ENCODE results near the gene IL1RN. TPM values are rescaled to one million over a fixed set of nuclear protein-coding genes. Genes with fewer than 3 reads are reported as not detected.
A peak's percentile ranks its signal among the peaks of the same experiment; 100 is the strongest.

Gene IL1RN
- total and polyA plus RNA-seq, 2 of the 13 experiments (the other 11 are each of a cell fraction or from before 2014, with no cell fraction given), result 21.2 to 101 TPM

GRCh38 chr2:113132414-113133021 is 5.1 kb downstream of the IL1RN start:
- Histone ChIP-seq H3K27me3 (ENCODE audit: control insufficient read depth in 1 of 2, insufficient read depth in 2 of 2, low read length in 2 of 2) (no peaks in the 10 kb centered on the region; a peak in 1 of 5 replicates), H3K9me3 (ENCODE audit: low read length) (no peaks in the 10 kb centered on the region), H3K4me2 (ENCODE audit: low read depth, low read length) (no peak overlapping the region), H2AFZ (ENCODE audit: low read length) (no peak overlapping the region), H3K27ac (ENCODE audit: extremely low read length, insufficient read depth, low read length) (no peak overlapping the region), H3K36me3 (replicated peaks in 1 of 2; ENCODE audit: control insufficient read depth in 1 of 2, insufficient read depth in 2 of 2, low read length in 2 of 2) (peaks cover 21 to 34% of the 10 kb centered on the region in 2 experiments; a peak in 4 of 5 replicates), H4K20me1 (ENCODE audit: insufficient read depth, low read length) (no peaks in the 10 kb centered on the region), H3K9ac (ENCODE audit: insufficient read depth, low read depth, low read length) (no peak overlapping the region), H3K4me1 (ENCODE audit: insufficient read depth, low read length) (peaks cover 64% of the 10 kb centered on the region), H3K4me3 (replicated peaks in 1 of 3; ENCODE audit: insufficient read depth in 1 of 3, low read depth in 2 of 3, low read length in 3 of 3) (no peak overlapping the region), H3K79me2 (ENCODE audit: insufficient read depth, low read length) (peaks cover 25% of the 10 kb centered on the region)
- DNase-seq (ENCODE audit: low spot score) (no peak), FAIRE-seq (no peak), ATAC-seq (no peak)
- CTCF ChIA-PET (ENCODE audit: low intra/inter-chr PET ratio, low total read pairs), result no interaction called here
- no TSS peak for BruUV-seq (replicated peaks)
- 0 out of 2 replicates have a peak, but pooled peaks have one; percentile 38 for TF ChIP-seq FUBP1 (CRISPR knock-in tag; IDR thresholded peaks at IDR 0.05; ENCODE audit: borderline replicate concordance)
- TF ChIP-seq ZNF724P (CRISPR knock-in tag; IDR thresholded peaks at IDR 0.05; ENCODE audit: borderline replicate concordance), result no peak
- peak; percentile 54 for TF ChIP-seq ZNF687 (CRISPR knock-in tag; IDR thresholded peaks at IDR 0.05)
- 94% methylated on average over 17 of the region's 17 CpGs for WGBS (ENCODE audit: low lambda C conversion rate)
- intact Hi-C loops (cut with micrococcal nuclease; ENCODE audit: unreplicated experiment), result no loop called here
- POLR2A ChIA-PET, result interaction anchor here (1.5 kb wide), 2 partner anchors 34 to 66 kb away, joined by 4 to 10 read pairs; no protein-coding TSS in a partner anchor
- in situ Hi-C loops (cut with HindIII; ENCODE audit: extremely low pct_ligation_motif_present, low pct_unique_long_range_greater_than_20kb), result no loop called here
